Stomach (tissue), 9 donors: ENCODE results near the gene CAMSAP3. TPM values are rescaled to one million over a fixed set of nuclear protein-coding genes. Genes with fewer than 3 reads are reported as not detected.

Experiments
- DNase-seq, 2 donors: peaks; one replicate each; pipeline versions ENCODE4 v3.0.0 to v3.0.0-alpha.2; 2013 to 2019
- H3K27ac ChIP-seq, 5 donors: fragments of 200-600 bp in 4 of 5; sonication (generic) in 4 of 5; one replicate each; pipeline ENCODE4 v1.5.1; 2013 to 2019; ENCODE audit warnings: mild to moderate bottlenecking in 1 of 5, moderate library complexity in 1 of 5
- H3K27me3 ChIP-seq, 3 donors: fragments of 200-600 bp; sonication (generic); one replicate each; pipeline ENCODE4 v1.5.1; 2017 to 2019; ENCODE audit warnings: mixed run types in 1 of 3
- H3K36me3 ChIP-seq, 4 donors: fragments of 200-600 bp; sonication (generic); 1 replicate in 3 of 4; 2 replicates in 1 of 4; pipeline ENCODE4 v1.5.1; 2016 to 2019
- H3K4me1 ChIP-seq, 4 donors: fragments of 200-600 bp; sonication (generic); one replicate each; pipeline ENCODE4 v1.5.1; 2016 to 2019
- H3K4me3 ChIP-seq, 4 donors: fragments of 200-600 bp; sonication (generic) in 3 of 4; one replicate each; pipeline ENCODE4 v1.5.1; 2016 to 2019; ENCODE audit warnings: mild to moderate bottlenecking in 1 of 4
- H3K9me3 ChIP-seq, 4 donors: fragments of 200-600 bp; sonication (generic); one replicate each; pipeline ENCODE4 v1.5.1; 2016 to 2019
- CTCF ChIP-seq, 7 experiments: fragments of 450-650 bp in 4 of 7; fragments of 200-600 bp in 3 of 7; sonication (generic) in 3 of 7; IDR thresholded peaks; one replicate each; pipeline ENCODE4 v1.5.1; 2016 to 2019; ENCODE audit warnings: antibody characterized with exemption in 7 of 7, control low read depth in 2 of 7, mild to moderate bottlenecking in 1 of 7
- EP300 ChIP-seq: sonication (generic); formaldehyde crosslinking; IDR thresholded peaks from one replicate; pipeline ENCODE4 v1.6.1; 2017; ENCODE audit warnings: antibody characterized with exemption
- POLR2A ChIP-seq, 4 donors: fragments of 450-650 bp; IDR thresholded peaks; one replicate each; pipeline ENCODE4 v1.6.1; 2016; ENCODE audit warnings: antibody characterized with exemption in 4 of 4, control low read depth in 2 of 4, mild to moderate bottlenecking in 1 of 4, moderate library complexity in 1 of 4
- POLR2AphosphoS5 ChIP-seq, 3 donors: sonication (generic); formaldehyde crosslinking; IDR thresholded peaks; one replicate each; pipeline ENCODE4 v1.6.1; 2016; ENCODE audit warnings: antibody characterized with exemption in 3 of 3
- WGBS, 5 donors: extraction: QIAGEN DNeasy Blood & Tissue Kit in 3 of 5; methylation state at CpG; one replicate each; pipeline versions ENCODE4 v1.1.5 to v1.1.7; 2013 to 2018; 5-methylcytosine and 5-hydroxymethylcytosine counted together
- intact Hi-C: fragments of 100-400 bp; cut with DNase I; formaldehyde crosslinking; loops from one replicate; pipeline ENCODE4 v1.15.1; 2023; ENCODE audit warnings: low total_unique reads
- polyA plus RNA-seq, 3 donors: library from polyadenylated mRNA; stranded (reverse); fragments of 200-250 nt; gene quantifications; one replicate each; pipeline ENCODE4 v1.2.3, GENCODE V29; 2013
- total RNA-seq, 5 donors: library from RNA; depleted of rRNA; stranded (reverse); fragments of >200 nt; gene quantifications; one replicate each; pipeline versions ENCODE4 v1.1.0 to v1.2.3, GENCODE V29; 2014 to 2016
- donor health status: healthy with polysubstance abuse.
- donor health status: Bipolar disorder and iron deficiency.
- donor health status: healthy.

The CAMSAP3 gene
- total and polyA plus RNA-seq, 8 donors = 5.5 to 232 (median 32.2) TPM

- Histone ChIP-seq H3K27ac (no peak overlapping the region), H3K9me3 (no peaks in the 10 kb centered on the region), H3K4me3 (peak overlapping the region in 1 of 4 donors; percentile 3), H3K36me3 (peaks cover 0 to 45% (median 19%) of the 10 kb centered on the region in 4 donors), H3K27me3 (peaks cover 0 to 64% (median 9%) of the 10 kb centered on the region in 3 donors), H3K4me1 (peaks cover 0 to 43% (median 28%) of the 10 kb centered on the region in 4 donors)
- no peak for DNase-seq
- TF ChIP-seq EP300 = no peak
- 78 to 88% (median 79%) methylated on average over 9 to 12 of the region's 12 CpGs for WGBS, 5 donors
- intact Hi-C loops = no loop called here
These were observed 43.3 kb downstream of the CAMSAP3 start for GRCh38 chr19:7638802-7639465.

GRCh38 chr19:7639863-7640348 is 44.2 kb downstream of the CAMSAP3 start:
- 96 to 99% (median 97%) methylated on average over 13 of the region's 13 CpGs for WGBS, 5 donors
- H3K27me3 ChIP-seq = peaks cover 0 to 63% (median 9%) of the 10 kb centered on the region in 3 donors

GRCh38 chr19:7640803-7641202 is 45.1 kb downstream of the CAMSAP3 start:
- intact Hi-C loops = no loop called here
- TF ChIP-seq EP300 (no peak), POLR2A (IDR thresholded peaks at IDR 0.05) (no peak), POLR2AphosphoS5 (IDR thresholded peaks at IDR 0.05) (no peak), CTCF (IDR thresholded peaks at IDR 0.05) (no peak)
- peaks cover 0 to 59% (median 32%) of the 10 kb centered on the region in 4 donors for H3K36me3 ChIP-seq
- H3K9me3 ChIP-seq = no peaks in the 10 kb centered on the region
- no peak for DNase-seq
- peaks cover 0 to 54% (median 28%) of the 10 kb centered on the region in 4 donors for H3K4me1 ChIP-seq
- no peak overlapping the region for H3K27ac ChIP-seq
- 94 to 96% (median 95%) methylated on average over 11 of the region's 11 CpGs for WGBS, 5 donors
- H3K4me3 ChIP-seq = no peak overlapping the region
- H3K27me3 ChIP-seq = peaks cover 0 to 65% (median 9%) of the 10 kb centered on the region in 3 donors

More at GRCh38 chr19:7639863-7640348, 44.2 kb downstream of the CAMSAP3 start:
- Histone ChIP-seq H3K36me3 (peaks cover 0 to 52% (median 25%) of the 10 kb centered on the region in 4 donors), H3K27ac (no peak overlapping the region), H3K9me3 (no peaks in the 10 kb centered on the region), H3K4me1 (peaks cover 0 to 51% (median 28%) of the 10 kb centered on the region in 4 donors), H3K4me3 (no peak overlapping the region)
- TF ChIP-seq CTCF (IDR thresholded peaks at IDR 0.05) (no peak), EP300 (no peak), POLR2A (IDR thresholded peaks at IDR 0.05) (no peak), POLR2AphosphoS5 (IDR thresholded peaks at IDR 0.05) (no peak)
- intact Hi-C loops = no loop called here
- DNase-seq = no peak

GRCh38 chr19:7641290-7642276 is 45.9 kb downstream of the CAMSAP3 start:
- WGBS, 5 donors = 85 to 91% (median 88%) methylated on average over 40 to 43 of the region's 43 CpGs
- H3K27me3 ChIP-seq = peaks cover 0 to 65% (median 9%) of the 10 kb centered on the region in 3 donors
- no peak for DNase-seq
- H3K36me3 ChIP-seq = peaks cover 0 to 66% (median 38%) of the 10 kb centered on the region in 4 donors
- H3K27ac ChIP-seq = no peak overlapping the region
- H3K4me1 ChIP-seq = peaks cover 0 to 49% (median 23%) of the 10 kb centered on the region in 4 donors
- TF ChIP-seq CTCF (IDR thresholded peaks at IDR 0.05) (no peak), POLR2AphosphoS5 (IDR thresholded peaks at IDR 0.05) (no peak), EP300 (no peak), POLR2A (IDR thresholded peaks at IDR 0.05) (no peak)
- no peak overlapping the region for H3K4me3 ChIP-seq
- intact Hi-C loops = no loop called here
- H3K9me3 ChIP-seq = no peaks in the 10 kb centered on the region
